Muscle layer of colon (tissue), 2 donors: Measurements from ENCODE around the gene PCDHA3.
"Not testable (repeated sequence)": the region's sequence is repeated elsewhere in the genome, so short reads cannot be mapped to it uniquely, and the experiment has no call there.

Experiments used
- H3K27ac ChIP-seq: one replicate; pipeline ENCODE4 v1.7.0; 2013; ENCODE audit warnings: low read depth, mild to moderate bottlenecking, low read length, moderate library complexity
- H3K27me3 ChIP-seq, 2 donors: one replicate each; pipeline ENCODE4 v1.7.0; 2013; ENCODE audit warnings: low read length in 2 of 2, mild to moderate bottlenecking in 2 of 2; ENCODE audit not compliant: insufficient read depth in 2 of 2, control insufficient read depth in 1 of 2
- H3K36me3 ChIP-seq: one replicate; pipeline ENCODE4 v1.7.0; 2013; ENCODE audit warnings: mild to moderate bottlenecking, low read length; ENCODE audit not compliant: insufficient read depth
- H3K4me1 ChIP-seq: one replicate; pipeline ENCODE4 v1.7.0; 2013; ENCODE audit warnings: mild to moderate bottlenecking, low read length; ENCODE audit not compliant: insufficient read depth
- H3K4me3 ChIP-seq, 2 donors: one replicate each; pipeline ENCODE4 v1.7.0; 2013; ENCODE audit warnings: low read length in 2 of 2, low read depth in 1 of 2, mild to moderate bottlenecking in 1 of 2, moderate library complexity in 1 of 2
- H3K9ac ChIP-seq: one replicate; pipeline ENCODE4 v1.7.0; 2013; ENCODE audit warnings: low read length
- H3K9me3 ChIP-seq: one replicate; pipeline ENCODE4 v1.7.0; 2013; ENCODE audit warnings: mild to moderate bottlenecking, low read length
- donor health status: abdominal sarcoma.
- donor health status: Adenocarcinoma of cecum.

PCDHA3 gene

DNA sequence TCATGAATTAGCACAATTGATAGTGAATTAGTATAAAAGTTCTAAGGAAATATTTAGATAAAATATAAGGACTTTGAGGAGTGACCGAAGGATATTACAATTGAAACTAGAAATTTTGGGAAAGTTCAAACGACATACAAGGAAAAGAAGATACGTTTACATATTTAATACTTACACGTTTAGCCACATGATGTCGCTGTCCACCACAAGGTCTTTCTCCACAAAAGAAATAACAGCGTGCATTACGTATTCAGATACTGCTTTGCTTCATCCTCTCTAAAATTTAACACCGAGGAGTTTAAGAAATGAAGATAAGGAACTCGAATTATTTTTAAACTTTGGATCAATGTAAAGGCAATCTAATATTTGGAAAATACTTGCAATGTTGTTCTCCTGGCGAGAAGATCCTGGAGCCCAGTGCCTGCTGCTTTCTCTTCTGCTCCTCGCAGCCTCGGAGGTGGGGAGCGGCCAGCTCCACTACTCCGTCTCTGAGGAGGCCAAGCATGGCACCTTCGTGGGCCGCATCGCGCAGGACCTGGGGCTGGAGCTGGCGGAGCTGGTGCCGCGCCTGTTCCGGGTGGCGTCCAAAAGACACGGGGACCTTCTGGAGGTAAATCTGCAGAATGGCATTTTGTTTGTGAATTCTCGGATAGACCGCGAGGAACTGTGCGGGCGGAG lies at the start of gene PCDHA3:
PCDHA3 (plus strand) TSS at position 242 of the 678 bp plus-strand sequence.
- H3K4me1 ChIP-seq, result no peaks in the 10 kb centered on the region
- peak within 1 kb of the TSS in 1 of 2 donors; percentile 49 for H3K4me3 ChIP-seq
- H3K9ac ChIP-seq, result no peak within 1 kb of the TSS
- H3K27me3 ChIP-seq, result no peaks in the 10 kb centered on the region
- H3K27ac ChIP-seq, result no peak within 1 kb of the TSS
- no peaks in the 10 kb centered on the region for H3K36me3 ChIP-seq
- peaks cover 1% of the 10 kb centered on the region for H3K9me3 ChIP-seq

DNA sequence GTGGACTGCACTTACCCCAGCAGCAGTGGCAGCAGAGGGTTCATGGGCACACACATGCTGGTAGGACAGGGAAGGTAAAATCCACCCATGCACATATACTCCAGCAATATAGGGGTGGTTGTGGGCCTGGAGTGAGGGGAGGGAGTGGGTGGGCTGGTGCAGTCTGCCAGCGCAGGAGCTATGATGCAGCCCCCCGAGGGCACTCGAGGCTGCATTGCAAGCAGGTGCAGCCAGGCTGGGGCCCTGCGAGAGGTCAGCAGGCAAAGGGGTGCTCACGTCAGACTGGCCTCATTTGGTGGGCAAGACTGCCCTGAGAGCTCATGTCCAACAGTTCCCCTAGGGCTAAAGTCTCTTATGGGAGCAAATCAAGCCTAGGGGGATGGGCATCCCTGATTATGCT lies 47.3 kb upstream of the PCDHA3 start:
- Histone ChIP-seq H3K27me3 (no peaks in the 10 kb centered on the region), H3K4me1 (no peaks in the 10 kb centered on the region), H3K9me3 (peaks cover 5% of the 10 kb centered on the region), H3K36me3 (no peaks in the 10 kb centered on the region), H3K4me3 (no peak overlapping the region), H3K27ac (no peak overlapping the region), H3K9ac (no peak overlapping the region)

DNA sequence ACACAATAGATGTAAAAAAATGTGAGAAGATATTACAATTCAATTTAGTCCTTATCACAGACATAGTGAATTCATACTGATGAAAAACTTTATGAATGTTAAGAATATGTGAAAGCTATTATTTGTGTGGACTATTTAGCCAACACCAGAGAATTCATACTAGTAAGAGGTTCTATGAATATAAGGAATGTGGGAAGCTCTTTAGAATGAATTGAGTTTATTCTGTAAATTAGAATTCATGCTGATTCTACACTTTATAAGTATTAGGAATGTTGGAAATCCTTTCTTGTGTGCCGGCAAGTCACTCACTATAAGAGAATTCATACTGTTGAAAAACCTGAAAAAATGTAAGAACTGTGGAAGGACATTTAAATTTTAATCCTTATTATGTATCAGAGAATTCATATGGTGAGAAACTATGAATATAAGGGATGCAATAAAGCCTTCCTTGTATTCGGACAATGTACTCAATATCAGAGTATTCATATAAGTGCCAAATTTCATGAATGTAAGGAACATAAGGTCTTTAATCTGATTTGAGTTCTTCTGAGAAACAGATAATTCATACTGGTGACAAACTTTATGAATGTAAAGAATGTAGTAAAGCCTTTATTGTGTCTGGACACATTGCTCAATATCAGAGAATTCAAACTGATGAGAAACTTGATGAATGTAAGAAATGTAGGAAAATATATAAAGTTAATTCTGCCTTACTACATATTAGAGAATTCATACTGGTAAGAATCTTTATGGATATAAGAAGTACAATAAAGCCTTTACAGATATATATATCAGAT lies 36.5 kb upstream of the PCDHA3 start:
- H3K9me3 ChIP-seq, result peaks cover 29% of the 10 kb centered on the region
- no peaks in the 10 kb centered on the region for H3K4me1 ChIP-seq
- H3K36me3 ChIP-seq, result no peaks in the 10 kb centered on the region
- H3K9ac ChIP-seq, result no peak overlapping the region
- no peak overlapping the region for H3K4me3 ChIP-seq
- no peaks in the 10 kb centered on the region for H3K27me3 ChIP-seq
- no peak overlapping the region for H3K27ac ChIP-seq

DNA sequence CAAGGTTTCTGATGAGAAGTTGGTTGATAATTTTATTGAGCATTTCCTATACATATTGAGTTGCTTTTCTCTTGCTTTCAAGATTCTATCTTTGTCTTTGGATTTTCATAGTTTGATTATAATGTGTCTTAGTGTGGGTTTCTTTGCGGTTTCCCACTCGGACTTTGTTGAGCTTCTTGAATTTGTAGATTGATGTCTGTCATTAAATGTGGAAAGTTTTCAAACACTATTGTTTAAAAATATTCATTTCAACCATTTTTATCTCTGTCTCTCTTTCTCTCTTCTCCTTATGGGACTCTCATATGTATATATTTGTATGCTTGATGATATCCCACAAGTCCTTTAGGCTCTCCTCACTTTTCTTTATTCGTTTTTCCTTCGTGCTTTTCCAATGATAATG lies 33.4 kb upstream of the PCDHA3 start:
- Histone ChIP-seq H3K36me3 (no peaks in the 10 kb centered on the region), H3K27me3 (no peaks in the 10 kb centered on the region), H3K4me3 (no peak overlapping the region), H3K9me3 (peaks cover 25% of the 10 kb centered on the region), H3K27ac (no peak overlapping the region), H3K4me1 (no peaks in the 10 kb centered on the region), H3K9ac (no peak overlapping the region)

DNA sequence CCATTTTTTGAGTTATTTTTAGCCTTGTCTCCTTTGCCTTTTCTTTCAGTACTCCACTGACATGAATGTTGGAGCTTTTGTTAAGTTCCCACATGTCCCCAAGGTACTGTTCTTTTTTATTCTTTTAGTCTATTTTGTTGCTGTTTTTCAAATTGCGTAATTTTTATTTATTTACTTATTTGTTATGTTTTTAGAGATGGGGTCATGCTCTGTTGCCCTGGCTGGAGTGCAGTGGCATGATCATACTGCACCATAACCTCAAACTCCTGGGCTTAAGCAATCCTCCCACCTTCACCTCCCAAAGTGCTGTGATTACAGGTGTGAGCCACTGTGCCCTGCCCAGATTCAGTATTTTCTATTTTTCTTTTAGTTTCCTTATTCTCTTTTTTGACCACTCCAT lies 20.3 kb upstream of the PCDHA3 start:
- Histone ChIP-seq H3K9me3 (peaks cover 5% of the 10 kb centered on the region), H3K4me1 (no peaks in the 10 kb centered on the region)

DNA sequence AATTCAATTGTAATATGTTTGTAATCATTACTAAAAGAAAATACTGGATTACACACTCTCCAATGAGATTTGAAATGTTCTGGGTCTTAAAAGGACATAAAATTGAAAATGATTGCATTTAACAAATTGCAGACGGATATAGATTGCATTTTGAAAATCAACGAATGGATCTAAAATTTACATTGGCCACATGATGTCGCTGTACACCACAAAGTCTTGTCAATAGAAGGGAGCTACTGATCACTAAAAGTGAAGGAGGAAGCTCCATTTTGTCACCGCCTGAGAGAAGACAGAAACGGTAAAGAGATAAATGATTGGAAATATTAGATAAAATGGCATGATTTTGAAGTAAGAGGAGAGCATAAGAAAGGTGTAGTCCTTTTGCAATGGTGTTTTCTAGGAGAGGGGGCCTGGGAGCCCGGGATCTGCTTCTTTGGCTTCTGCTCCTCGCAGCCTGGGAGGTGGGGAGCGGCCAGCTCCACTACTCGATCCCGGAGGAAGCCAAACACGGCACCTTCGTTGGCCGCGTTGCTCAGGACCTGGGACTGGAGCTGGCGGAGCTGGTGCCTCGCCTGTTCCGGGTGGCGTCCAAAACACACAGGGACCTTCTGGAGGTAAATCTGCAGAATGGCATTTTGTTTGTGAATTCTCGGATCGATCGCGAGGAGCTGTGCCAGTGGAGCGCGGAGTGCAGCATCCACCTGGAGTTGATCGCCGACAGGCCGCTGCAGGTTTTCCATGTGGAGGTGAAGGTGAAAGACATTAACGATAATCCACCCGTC lies 14.8 kb upstream of the PCDHA3 start, which contains the start of gene PCDHA1:
PCDHA1 (plus strand) TSS at position 236 of the 782 bp plus-strand sequence.
- Histone ChIP-seq H3K27me3 (no peaks in the 10 kb centered on the region), H3K9ac (no peak within 1 kb of the TSS), H3K9me3 (peaks cover 15% of the 10 kb centered on the region), H3K27ac (no peak within 1 kb of the TSS), H3K36me3 (no peaks in the 10 kb centered on the region), H3K4me3 (no peak within 1 kb of the TSS), H3K4me1 (no peaks in the 10 kb centered on the region)

More for the DNA sequence above, 20.3 kb upstream of the PCDHA3 start:
- Histone ChIP-seq H3K36me3 (no peaks in the 10 kb centered on the region), H3K4me3 (no peak overlapping the region), H3K9ac (no peak overlapping the region), H3K27ac (no peak overlapping the region), H3K27me3 (no peaks in the 10 kb centered on the region)

DNA sequence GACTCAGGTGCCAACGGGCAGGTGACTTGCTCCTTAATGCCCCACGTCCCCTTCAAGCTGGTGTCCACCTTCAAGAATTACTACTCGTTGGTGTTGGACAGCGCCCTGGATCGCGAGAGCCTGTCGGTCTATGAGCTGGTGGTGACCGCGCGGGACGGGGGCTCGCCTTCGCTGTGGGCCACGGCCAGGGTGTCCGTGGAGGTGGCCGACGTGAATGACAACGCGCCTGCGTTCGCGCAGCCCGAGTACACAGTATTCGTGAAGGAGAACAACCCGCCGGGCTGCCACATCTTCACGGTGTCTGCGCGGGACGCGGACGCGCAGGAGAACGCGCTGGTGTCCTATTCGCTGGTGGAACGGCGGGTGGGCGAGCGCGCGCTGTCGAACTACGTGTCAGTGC lies 13.4 kb upstream of the PCDHA3 start:
- not testable (repeated sequence) for H3K36me3 ChIP-seq, H3K9ac ChIP-seq, H3K9me3 ChIP-seq, H3K4me3 ChIP-seq, H3K4me1 ChIP-seq, H3K27ac ChIP-seq, H3K27me3 ChIP-seq

DNA sequence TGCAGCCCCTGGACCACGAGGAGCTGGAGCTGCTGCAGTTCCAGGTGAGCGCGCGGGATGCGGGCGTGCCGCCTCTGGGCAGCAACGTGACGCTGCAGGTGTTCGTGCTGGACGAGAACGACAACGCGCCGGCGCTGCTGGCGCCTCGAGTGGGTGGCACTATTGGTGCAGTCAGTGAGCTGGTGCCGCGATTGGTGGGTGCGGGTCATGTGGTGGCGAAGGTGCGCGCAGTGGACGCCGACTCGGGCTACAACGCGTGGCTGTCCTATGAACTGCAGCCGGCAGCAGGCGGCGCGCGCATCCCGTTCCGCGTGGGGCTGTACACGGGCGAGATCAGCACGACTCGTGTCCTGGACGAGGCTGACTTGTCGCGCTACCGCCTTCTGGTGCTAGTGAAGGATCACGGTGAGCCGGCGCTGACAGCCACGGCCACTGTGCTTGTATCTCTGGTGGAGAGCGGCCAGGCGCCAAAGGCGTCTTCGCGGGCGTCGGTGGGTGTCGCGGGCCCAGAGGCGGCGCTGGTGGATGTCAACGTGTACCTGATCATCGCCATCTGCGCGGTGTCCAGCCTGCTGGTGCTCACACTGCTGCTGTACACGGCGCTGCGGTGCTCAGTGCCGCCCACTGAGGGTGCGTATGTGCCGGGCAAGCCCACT lies 12.9 kb upstream of the PCDHA3 start:
- H3K4me3 ChIP-seq, H3K9me3 ChIP-seq: not testable (repeated sequence)

DNA sequence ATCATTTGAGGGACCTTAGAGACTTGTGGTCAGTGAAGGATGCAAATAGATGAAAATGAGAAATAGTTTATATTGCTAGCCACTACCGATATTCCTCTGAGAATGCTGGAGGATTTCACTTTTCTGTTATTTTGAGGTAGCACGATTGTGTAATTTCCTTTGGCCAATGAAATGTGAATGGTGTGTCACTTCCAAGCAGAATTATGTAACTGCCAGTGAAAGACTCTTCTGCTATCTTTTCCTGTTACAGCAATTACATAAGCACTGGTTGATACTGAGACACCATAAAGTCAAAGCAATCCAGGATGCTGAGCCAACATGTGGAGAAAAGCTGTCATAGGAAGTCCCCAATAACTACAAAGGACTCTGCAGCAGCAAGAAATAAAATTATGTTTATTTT lies 9.8 kb upstream of the PCDHA3 start:
- Histone ChIP-seq H3K27ac (no peak overlapping the region), H3K4me3 (no peak overlapping the region), H3K9me3 (peaks cover 18% of the 10 kb centered on the region), H3K4me1 (no peaks in the 10 kb centered on the region), H3K9ac (no peak overlapping the region), H3K36me3 (no peaks in the 10 kb centered on the region), H3K27me3 (no peaks in the 10 kb centered on the region)

More for the DNA sequence above, 12.9 kb upstream of the PCDHA3 start:
- H3K4me1 ChIP-seq, H3K27ac ChIP-seq, H3K27me3 ChIP-seq, H3K9ac ChIP-seq, H3K36me3 ChIP-seq: not testable (repeated sequence)

DNA sequence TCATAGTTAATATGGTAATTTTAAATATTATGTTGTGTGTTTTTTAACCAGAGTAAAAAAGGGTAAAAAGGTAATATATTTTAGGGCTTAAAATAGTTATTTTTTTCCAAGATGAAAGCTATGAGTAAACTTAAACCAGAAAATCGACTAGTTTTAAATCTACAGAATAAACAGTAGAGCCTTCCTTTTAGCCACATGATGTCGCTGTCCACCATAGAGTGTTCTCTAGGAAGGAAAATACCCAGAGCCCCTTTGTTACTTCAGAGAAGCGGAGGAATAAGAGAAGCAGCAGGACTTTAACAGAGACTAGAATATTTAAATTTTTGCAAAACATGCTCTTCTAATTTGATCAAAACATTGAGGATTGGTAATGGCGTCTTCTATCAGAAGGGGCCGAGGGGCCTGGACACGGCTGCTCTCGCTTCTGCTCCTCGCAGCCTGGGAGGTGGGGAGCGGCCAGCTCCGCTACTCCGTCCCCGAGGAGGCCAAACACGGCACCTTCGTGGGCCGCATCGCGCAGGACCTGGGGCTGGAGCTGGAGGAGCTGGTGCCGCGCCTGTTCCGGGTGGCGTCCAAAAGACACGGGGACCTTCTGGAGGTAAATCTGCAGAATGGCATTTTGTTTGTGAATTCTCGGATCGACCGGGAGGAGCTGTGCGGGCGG lies 6.1 kb upstream of the PCDHA3 start, which contains the start of gene PCDHA2:
PCDHA2 (plus strand) TSS at position 258 of the 664 bp plus-strand sequence.
- Histone ChIP-seq H3K9me3 (peaks cover 8% of the 10 kb centered on the region), H3K27me3 (no peaks in the 10 kb centered on the region), H3K27ac (no peak within 1 kb of the TSS), H3K36me3 (no peaks in the 10 kb centered on the region), H3K9ac (no peak within 1 kb of the TSS), H3K4me3 (no peak within 1 kb of the TSS), H3K4me1 (no peaks in the 10 kb centered on the region)
